GM12864 (cell line): ENCODE measurements around the gene PURA.

ENCODE experiments used
- DNase-seq: peaks from one replicate; pipeline ENCODE4 v3.0.0-alpha.2; 2011; ENCODE audit warnings: low read depth
- H3K4me3 ChIP-seq: 2 replicates; pipeline ENCODE4 v1.5.1; 2011; ENCODE audit warnings: mild to moderate bottlenecking, low read depth, low read length, control low read depth
- TF ChIP-seq, protein P1 (sequence below): IDR thresholded peaks from 2 replicates; pipeline ENCODE4 v1.5.1; 2011; ENCODE audit warnings: low read depth, mild to moderate bottlenecking, moderate library complexity, low read length, control low read depth, inconsistent platforms; ENCODE audit errors: missing control alignments

PURA gene

GRCh38 chr5:140083650-140084049, 30.3 kb upstream of the PURA start:
- no peak for DNase-seq
- TF ChIP-seq, protein P1, sequence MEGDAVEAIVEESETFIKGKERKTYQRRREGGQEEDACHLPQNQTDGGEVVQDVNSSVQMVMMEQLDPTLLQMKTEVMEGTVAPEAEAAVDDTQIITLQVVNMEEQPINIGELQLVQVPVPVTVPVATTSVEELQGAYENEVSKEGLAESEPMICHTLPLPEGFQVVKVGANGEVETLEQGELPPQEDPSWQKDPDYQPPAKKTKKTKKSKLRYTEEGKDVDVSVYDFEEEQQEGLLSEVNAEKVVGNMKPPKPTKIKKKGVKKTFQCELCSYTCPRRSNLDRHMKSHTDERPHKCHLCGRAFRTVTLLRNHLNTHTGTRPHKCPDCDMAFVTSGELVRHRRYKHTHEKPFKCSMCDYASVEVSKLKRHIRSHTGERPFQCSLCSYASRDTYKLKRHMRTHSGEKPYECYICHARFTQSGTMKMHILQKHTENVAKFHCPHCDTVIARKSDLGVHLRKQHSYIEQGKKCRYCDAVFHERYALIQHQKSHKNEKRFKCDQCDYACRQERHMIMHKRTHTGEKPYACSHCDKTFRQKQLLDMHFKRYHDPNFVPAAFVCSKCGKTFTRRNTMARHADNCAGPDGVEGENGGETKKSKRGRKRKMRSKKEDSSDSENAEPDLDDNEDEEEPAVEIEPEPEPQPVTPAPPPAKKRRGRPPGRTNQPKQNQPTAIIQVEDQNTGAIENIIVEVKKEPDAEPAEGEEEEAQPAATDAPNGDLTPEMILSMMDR = no peak
- no peak overlapping the region for H3K4me3 ChIP-seq

DNA sequence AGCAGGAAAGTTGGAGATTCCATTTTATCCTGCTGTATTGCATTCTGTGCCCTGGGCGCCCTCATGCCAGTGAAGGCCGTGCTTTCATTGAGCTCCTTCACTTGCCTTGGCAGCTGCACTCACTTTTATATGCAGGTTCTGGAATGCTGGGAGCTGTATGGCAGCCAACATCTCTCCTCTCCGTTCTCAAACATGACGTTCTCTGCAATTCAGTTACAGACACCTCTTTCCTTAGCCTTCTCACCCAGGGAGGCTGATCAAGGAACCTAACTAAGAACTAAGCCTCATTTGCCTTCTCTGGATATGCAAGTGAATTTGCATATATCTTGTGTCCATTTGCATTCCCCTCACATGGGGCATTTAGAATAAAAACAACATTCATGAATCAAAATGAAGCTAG, 29.4 kb upstream of the PURA start:
- DNase-seq = no peak
- TF ChIP-seq, protein P1 = no peak
- H3K4me3 ChIP-seq = no peak overlapping the region

- TF ChIP-seq, protein P1 = no peak
- no peak overlapping the region for H3K4me3 ChIP-seq
- no peak for DNase-seq
Observed at GRCh38 chr5:140090251-140090650, 23.7 kb upstream of the PURA start.

- TF ChIP-seq, protein P1 = no peak
- no peak for DNase-seq
- no peak overlapping the region for H3K4me3 ChIP-seq
Observed at GRCh38 chr5:140093179-140093578, 20.7 kb upstream of the PURA start.

GRCh38 chr5:140093866-140094265, 20.0 kb upstream of the PURA start:
- TF ChIP-seq, protein P1 = no peak
- DNase-seq = no peak
- H3K4me3 ChIP-seq = no peak overlapping the region

GRCh38 chr5:140094889-140095288, 19.0 kb upstream of the PURA start:
- no peak for DNase-seq
- H3K4me3 ChIP-seq = no peak overlapping the region

DNA sequence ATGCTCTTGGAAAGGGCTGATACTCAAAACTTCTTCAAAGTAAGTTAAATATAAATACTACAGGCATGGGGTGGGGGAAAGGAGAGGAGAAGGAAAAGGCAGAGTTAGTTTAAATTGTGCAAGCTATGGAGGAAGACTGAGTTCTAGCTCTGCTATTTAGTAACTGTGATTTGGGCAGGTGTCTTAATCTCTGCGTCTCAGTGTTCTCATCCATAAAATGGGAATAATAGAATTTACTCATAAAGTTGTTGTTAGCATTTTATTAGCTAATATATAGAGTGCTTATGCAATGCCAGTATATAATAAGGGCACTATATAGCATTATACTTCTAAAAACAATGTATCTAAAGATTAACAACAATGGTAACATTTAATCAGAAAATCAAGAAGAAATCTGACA, 12.7 kb upstream of the PURA start:
- no peak overlapping the region for H3K4me3 ChIP-seq

More at GRCh38 chr5:140094889-140095288, 19.0 kb upstream of the PURA start:
- TF ChIP-seq, protein P1 = no peak

More for the DNA sequence above, 12.7 kb upstream of the PURA start:
- DNase-seq = no peak
- TF ChIP-seq, protein P1 = no peak
